Loucy (cell line): ENCODE data around the gene PALB2.

ENCODE experiments used
- H2AFZ ChIP-seq: fragments of 200-600 bp; sonication (generic); 2 replicates; pipeline ENCODE4 v1.6.0; 2016; ENCODE audit warnings: antibody characterized with exemption, mild to moderate bottlenecking, low read length, moderate library complexity
- H3F3A ChIP-seq: fragments of 200-600 bp; 2 replicates; pipeline ENCODE4 v1.6.0; 2016; ENCODE audit warnings: antibody characterized with exemption, low read depth, mild to moderate bottlenecking
- H3K27me3 ChIP-seq: fragments of 200-600 bp; sonication (generic); 2 replicates; pipeline ENCODE4 v1.6.1; 2014; ENCODE audit warnings: low read length, mild to moderate bottlenecking; ENCODE audit not compliant: insufficient read depth, poor library complexity, severe bottlenecking
- H3K36me3 ChIP-seq: fragments of 200-600 bp; sonication (generic); 2 replicates; pipeline ENCODE4 v1.6.1; 2016; ENCODE audit warnings: low read length; ENCODE audit not compliant: insufficient read depth
- H3K4me1 ChIP-seq: fragments of 200-600 bp; sonication (generic); 2 replicates; pipeline ENCODE4 v1.5.1; 2014; ENCODE audit warnings: low read length, mild to moderate bottlenecking; ENCODE audit not compliant: insufficient read depth, poor library complexity, severe bottlenecking
- H3K4me2 ChIP-seq: fragments of 200-600 bp; sonication (generic); 2 replicates; pipeline ENCODE4 v1.6.0; 2014; ENCODE audit warnings: antibody characterized with exemption, low read length, low read depth, mild to moderate bottlenecking; ENCODE audit not compliant: poor library complexity, severe bottlenecking
- H3K4me3 ChIP-seq: fragments of 200-600 bp; sonication (generic); 2 replicates; pipeline ENCODE4 v1.5.1; 2014; ENCODE audit warnings: low read length, mild to moderate bottlenecking, mixed read lengths; ENCODE audit not compliant: poor library complexity, severe bottlenecking
- H3K79me2 ChIP-seq: fragments of 200-600 bp; sonication (generic); 2 replicates; pipeline ENCODE4 v1.6.1; 2014; ENCODE audit warnings: low read length; ENCODE audit not compliant: insufficient read depth
- H3K9ac ChIP-seq: fragments of 200-600 bp; sonication (generic); 2 replicates; pipeline ENCODE4 v1.6.0; 2014; ENCODE audit warnings: mild to moderate bottlenecking, low read depth, low read length, moderate library complexity; ENCODE audit not compliant: poor library complexity, severe bottlenecking
- H3K9me2 ChIP-seq: fragments of 200-600 bp; sonication (generic); replicated peaks from 2 replicates; pipeline ENCODE4 v1.6.1; 2016; ENCODE audit warnings: low read depth, low read length, mixed read lengths
- H3K9me3 ChIP-seq: fragments of 200-600 bp; sonication (generic); 2 replicates; pipeline ENCODE4 v1.6.1; 2014; ENCODE audit warnings: mild to moderate bottlenecking, antibody characterized with exemption, low read length, low read depth; ENCODE audit not compliant: insufficient read depth
- H4K20me1 ChIP-seq: fragments of 200-600 bp; sonication (generic); 2 replicates; pipeline ENCODE4 v1.6.0; 2014; ENCODE audit warnings: antibody characterized with exemption, low read length, mild to moderate bottlenecking; ENCODE audit not compliant: insufficient read depth, poor library complexity, severe bottlenecking
- CTCF ChIP-seq: fragments of 200-600 bp; sonication (generic); conservative IDR thresholded peaks from 2 replicates; pipeline ENCODE4 v1.5.1; 2014; ENCODE audit warnings: mild to moderate bottlenecking, antibody characterized with exemption, low read length
- EZH2phosphoT487 ChIP-seq: fragments of 200-600 bp; IDR thresholded peaks from 2 replicates; pipeline ENCODE4 v1.6.1; 2018; ENCODE audit warnings: antibody characterized with exemption, mild to moderate bottlenecking, moderate library complexity, borderline replicate concordance

The PALB2 gene

GRCh38 chr16:23595951-23596720 lies 45.0 kb downstream of the PALB2 start, which contains the start of gene NDUFAB1:
TSS of gene NDUFAB1 (minus strand) at chr16:23596316. CDS start at chr16:23596290, 26 bp downstream.
- Histone ChIP-seq H3K79me2 (peaks cover 47% of the 10 kb centered on the region), H3K27me3 (no peaks in the 10 kb centered on the region), H3K4me1 (peaks cover 9% of the 10 kb centered on the region), H3K9ac (peak within 1 kb of the TSS; percentile 92), H3K36me3 (peaks cover 13% of the 10 kb centered on the region; the same call in 1 of the 2 replicates), H2AFZ (peak within 1 kb of the TSS; percentile 98), H3K4me3 (peak within 1 kb of the TSS; percentile 96), H3K4me2 (peak within 1 kb of the TSS; percentile 100), H4K20me1 (peaks cover 38% of the 10 kb centered on the region), H3K9me2 (no peaks in the 10 kb centered on the region), H3K9me3 (no peaks in the 10 kb centered on the region), H3F3A (no peaks in the 10 kb centered on the region)
- TF ChIP-seq CTCF (peak; percentile 81), EZH2phosphoT487 (no peak)

GRCh38 chr16:23595246-23595950 lies 45.7 kb downstream of the PALB2 start:
- peaks cover 41% of the 10 kb centered on the region for H4K20me1 ChIP-seq
- no peaks in the 10 kb centered on the region for H3F3A ChIP-seq
- H3K36me3 ChIP-seq, result peaks cover 20% of the 10 kb centered on the region; the same call in 1 of the 2 replicates
- H3K9ac ChIP-seq, result peak overlapping the region; percentile 92
- H3K9me2 ChIP-seq, result no peaks in the 10 kb centered on the region
- H3K79me2 ChIP-seq, result peaks cover 54% of the 10 kb centered on the region
- TF ChIP-seq CTCF (no peak), EZH2phosphoT487 (no peak)
- H3K4me3 ChIP-seq, result peak overlapping the region; percentile 96
- peaks cover 9% of the 10 kb centered on the region for H3K4me1 ChIP-seq
- peak overlapping the region; percentile 69; the same call in 1 of the 2 replicates for H2AFZ ChIP-seq
- H3K27me3 ChIP-seq, result no peaks in the 10 kb centered on the region
- peak overlapping the region; percentile 100 for H3K4me2 ChIP-seq
- H3K9me3 ChIP-seq, result no peaks in the 10 kb centered on the region

- H3K9me3 ChIP-seq, result no peaks in the 10 kb centered on the region
- H3K4me1 ChIP-seq, result peaks cover 9% of the 10 kb centered on the region
- peak overlapping the region; percentile 92 for H3K9ac ChIP-seq
- H3K36me3 ChIP-seq, result peaks cover 31% of the 10 kb centered on the region; the same call in 1 of the 2 replicates
- TF ChIP-seq CTCF (no peak), EZH2phosphoT487 (no peak)
- peaks cover 62% of the 10 kb centered on the region for H3K79me2 ChIP-seq
- no peak overlapping the region for H2AFZ ChIP-seq
- H3K4me2 ChIP-seq, result peak overlapping the region; percentile 100
- H3K27me3 ChIP-seq, result no peaks in the 10 kb centered on the region
- peak overlapping the region; percentile 96 for H3K4me3 ChIP-seq
- H3F3A ChIP-seq, result no peaks in the 10 kb centered on the region
- H3K9me2 ChIP-seq, result no peaks in the 10 kb centered on the region
- peaks cover 41% of the 10 kb centered on the region for H4K20me1 ChIP-seq
These were observed 46.9 kb downstream of the PALB2 start for GRCh38 chr16:23594186-23594585.
